DLD1 (cell line): Measurements from ENCODE around the gene ZNF609.

ENCODE experiments used
- in situ Hi-C: cut with HindIII; loops from 2 replicates; pipeline ENCODE4 v1.10.0; 2017; ENCODE audit warnings: low sequenced_read_pairs

Gene ZNF609

GRCh38 chr15:64532521-64533315 is 72.3 kb downstream of the ZNF609 start:
- in situ Hi-C loops: no loop called here

- in situ Hi-C loops: no loop called here
Measured at GRCh38 chr15:64535460-64536243, 75.3 kb downstream of the ZNF609 start.

DNA sequence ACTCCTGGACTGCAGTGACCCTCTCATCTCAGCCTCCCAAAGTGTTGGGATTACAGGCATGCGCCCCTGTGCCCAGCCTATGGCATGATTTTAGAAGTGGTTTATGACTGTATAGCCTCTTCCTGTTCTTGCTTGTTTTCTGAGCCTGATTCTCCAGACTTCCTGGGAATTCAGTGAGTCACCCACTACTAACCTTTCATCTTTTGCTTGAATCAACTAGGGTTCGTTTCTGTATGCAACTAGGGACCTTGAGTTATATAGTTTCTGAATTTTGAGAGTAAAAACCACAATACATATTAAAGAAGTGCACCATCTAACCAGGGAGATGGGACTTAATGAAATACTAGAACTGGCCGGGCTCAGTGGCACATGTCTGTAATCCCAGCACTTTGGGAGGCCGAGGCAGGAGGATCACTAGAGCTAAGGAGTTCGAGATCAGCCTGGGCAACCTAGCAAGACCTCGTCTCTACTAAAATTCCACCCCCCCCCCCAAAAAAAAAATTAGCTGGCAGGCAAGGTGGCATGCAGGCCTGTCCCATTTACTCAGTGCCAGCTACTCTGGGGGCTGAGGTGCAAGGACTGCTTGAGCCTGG is 76.0 kb downstream of the ZNF609 start:
- in situ Hi-C loops: no loop called here

- in situ Hi-C loops: no loop called here
Measured at GRCh38 chr15:64542091-64542490, 81.7 kb downstream of the ZNF609 start.

- in situ Hi-C loops: no loop called here
Measured at GRCh38 chr15:64544450-64544849, 84.1 kb downstream of the ZNF609 start.

DNA sequence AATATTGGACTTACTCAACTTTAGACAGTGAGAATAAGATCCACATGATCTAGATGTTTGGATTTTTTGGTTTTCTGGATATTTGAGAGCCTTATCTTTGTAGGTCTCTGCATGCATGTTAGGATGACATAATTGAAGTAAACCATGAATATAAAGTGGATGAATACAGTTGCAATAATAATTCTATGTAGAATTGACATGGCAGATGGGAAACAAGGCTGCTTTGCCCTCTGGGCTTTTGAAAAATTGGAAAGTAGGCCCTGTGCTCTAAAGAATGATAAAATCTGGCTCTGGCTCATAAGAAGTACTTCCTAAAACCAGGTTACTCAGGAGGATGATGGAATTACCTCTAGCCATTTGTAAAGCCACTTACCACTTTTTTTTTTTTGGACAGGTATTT is 86.9 kb downstream of the ZNF609 start:
- in situ Hi-C loops: no loop called here

DNA sequence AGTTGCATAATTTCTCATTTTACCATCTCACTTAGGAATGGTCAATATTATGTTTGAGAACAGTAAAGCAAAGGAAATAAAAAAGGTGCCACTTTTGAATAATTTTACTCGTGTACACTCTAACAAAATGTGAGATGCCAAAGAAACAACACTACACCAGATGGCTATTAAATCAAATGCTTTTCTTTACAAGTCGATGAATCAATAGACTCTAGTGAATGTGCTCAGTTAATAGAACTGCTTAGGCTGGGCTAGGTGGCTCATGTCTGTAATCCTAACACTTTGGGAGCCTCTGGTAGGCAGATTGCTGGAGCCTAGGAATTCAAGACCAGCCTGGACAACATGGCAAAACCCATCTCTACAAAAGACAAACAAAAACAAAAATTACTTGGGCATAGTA is 87.9 kb downstream of the ZNF609 start:
- in situ Hi-C loops: no loop called here

DNA sequence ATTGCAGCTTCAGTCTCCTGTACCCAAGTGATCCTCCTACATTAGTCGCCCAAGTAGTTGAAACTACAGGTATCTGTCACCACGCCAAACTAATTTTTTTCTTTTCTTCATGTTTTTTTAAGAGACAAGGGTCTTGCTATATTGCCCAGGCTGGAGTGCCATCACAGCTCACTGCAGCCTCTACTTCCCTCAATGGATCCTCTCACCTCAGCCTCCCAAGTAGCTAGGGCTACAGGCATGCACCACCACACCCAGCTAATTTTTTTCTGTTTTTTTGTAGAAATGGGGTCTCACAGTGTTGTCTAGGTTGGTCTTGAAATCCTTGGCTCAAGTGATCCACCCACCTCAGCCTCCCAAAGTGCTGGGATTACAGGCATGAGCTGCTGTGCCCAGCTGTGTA is 89.5 kb downstream of the ZNF609 start:
- in situ Hi-C loops: no loop called here

GRCh38 chr15:64552281-64552948 is 92.0 kb downstream of the ZNF609 start:
- in situ Hi-C loops: no loop called here

DNA sequence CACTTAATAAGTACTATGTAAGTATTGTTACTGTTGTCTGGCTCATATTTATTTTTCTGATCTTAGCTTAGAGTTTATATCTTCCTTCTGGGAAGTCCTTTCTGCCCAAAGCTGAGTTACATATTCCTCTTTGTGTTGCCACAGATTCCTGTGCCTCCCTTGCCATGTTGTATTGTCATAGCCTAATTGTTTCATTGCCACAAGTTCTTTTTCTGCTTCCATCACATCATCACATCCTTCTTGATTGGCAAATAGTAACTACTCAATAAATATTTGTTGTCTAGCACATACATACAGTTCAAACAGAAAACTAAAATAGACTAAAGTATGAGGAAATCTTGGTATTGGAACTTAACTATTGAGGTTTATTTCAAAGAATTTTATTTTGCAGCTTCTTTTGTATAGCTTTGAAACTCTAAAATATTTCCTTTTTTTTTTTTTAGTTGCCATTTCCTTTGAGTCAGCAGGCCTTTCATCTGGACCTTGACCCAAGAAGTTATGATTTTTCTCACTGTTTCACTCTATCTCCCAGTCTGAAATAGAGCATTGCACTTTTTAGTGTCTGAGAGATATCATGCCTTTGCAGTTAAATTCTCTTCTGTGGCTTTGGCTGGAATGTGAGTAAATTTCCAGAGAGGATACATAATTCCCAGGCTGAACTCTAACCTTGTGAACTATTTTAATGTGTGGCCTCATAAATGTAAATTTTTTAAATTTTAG is 98.2 kb downstream of the ZNF609 start:
- in situ Hi-C loops: no loop called here

DNA sequence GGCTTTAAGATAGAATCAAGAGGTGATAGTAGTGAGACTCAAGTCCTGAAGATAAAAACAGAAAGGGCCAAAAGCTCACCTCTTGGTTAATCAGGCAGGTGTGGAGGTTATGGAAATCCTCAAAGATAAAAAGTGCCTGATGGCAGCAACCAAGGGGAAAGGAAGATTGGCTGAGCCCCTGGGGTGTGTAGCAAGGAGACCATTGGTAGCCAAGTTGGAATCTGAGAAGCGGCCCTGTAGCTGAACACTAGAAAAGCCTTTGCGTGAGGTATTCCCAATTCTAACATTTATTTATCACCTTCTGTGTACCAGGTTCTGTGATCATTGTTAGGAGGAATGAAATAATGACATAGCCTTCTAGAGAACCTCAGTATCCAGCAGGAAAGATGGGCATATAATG is 98.9 kb downstream of the ZNF609 start:
- in situ Hi-C loops: no loop called here

- in situ Hi-C loops: no loop called here
Measured at GRCh38 chr15:64560501-64560900, 100.1 kb downstream of the ZNF609 start.

- in situ Hi-C loops: no loop called here
Measured at GRCh38 chr15:64560998-64561397, 100.6 kb downstream of the ZNF609 start.

DNA sequence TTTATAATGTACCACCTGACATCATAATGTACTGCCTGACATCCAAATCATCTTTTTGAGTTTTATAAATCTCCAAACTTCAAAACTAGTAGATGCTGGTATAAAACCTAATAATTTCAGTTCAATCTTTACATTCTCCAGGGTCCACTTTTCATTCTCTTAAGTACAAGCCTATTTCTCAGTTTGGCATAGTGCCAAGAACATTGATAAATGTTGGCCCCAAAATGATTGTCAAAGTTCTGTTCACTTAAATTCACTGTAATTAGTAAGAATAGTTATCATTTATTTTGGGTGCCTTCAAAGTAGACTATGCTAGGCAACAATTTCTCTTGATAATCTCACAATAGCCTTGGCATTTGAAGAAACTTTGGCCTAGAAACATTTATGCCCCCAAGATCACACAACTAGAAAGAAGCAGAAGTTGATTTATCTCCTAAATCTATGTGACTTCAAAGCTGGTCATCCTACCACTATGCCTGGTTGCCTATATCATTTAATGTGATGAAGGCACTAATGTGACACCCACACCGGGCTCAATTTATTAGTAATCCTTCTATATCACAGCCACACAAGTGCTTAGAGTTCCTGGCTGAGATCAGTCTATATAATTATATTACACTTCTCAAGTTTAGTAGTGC is 101.7 kb downstream of the ZNF609 start:
- in situ Hi-C loops: no loop called here

- in situ Hi-C loops: no loop called here
Measured at GRCh38 chr15:64566102-64566501, 105.7 kb downstream of the ZNF609 start.

DNA sequence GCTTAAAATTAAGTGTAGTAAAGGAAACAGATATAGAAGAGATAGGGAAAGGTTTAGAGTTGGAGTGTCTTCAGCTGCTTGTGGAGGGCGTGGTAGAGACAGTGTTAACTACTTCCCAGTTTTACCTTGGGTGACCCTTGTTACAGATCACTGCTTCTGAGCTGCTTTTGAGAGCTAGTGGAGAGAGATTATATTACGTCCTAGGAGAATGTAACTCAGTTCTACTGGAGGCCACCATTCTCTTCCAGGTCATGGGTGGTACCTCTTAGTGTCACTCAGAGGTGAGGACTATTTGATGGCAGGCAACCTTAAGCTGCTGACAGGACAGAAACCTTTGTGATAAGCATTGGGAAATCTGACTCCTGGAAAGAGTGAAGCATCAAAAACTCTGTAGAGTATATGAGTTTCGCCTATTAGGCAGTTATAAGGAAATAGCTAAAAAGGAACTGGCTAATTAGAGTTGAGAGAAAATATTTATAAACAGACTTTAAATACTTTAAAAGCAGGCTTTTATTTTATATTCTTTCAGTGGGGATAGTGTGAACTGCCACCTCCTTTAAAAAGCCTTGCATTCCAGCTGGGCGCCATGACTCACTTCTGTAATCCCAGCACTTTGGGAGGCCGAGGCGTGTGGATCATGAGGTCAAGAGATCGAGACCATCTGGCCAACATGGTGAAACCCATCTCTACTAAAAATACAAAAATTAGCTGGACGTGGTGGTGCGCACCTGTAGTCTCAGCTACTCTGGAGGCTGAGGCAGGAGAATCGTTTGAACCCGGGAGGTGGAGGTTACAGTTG is 106.5 kb downstream of the ZNF609 start:
- in situ Hi-C loops: no loop called here

DNA sequence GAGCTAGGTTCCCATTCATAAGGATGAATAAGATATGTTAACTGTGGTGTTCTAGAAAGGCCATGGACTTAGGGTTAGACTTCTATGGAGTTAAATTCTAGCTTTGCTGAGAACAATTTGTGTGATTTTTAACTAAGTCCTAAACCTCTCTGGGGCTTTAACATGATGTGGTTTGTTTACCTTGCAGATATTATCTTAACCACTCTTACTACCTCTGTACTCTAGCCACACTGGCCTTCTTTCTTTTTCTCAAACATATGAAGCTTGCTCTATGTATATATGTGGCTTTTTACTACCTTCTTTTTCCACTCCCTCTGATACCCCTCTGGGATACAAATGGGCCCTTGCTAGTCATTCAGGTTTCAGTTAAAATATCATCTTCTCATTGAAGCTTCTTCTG is 108.4 kb downstream of the ZNF609 start:
- in situ Hi-C loops: no loop called here

DNA sequence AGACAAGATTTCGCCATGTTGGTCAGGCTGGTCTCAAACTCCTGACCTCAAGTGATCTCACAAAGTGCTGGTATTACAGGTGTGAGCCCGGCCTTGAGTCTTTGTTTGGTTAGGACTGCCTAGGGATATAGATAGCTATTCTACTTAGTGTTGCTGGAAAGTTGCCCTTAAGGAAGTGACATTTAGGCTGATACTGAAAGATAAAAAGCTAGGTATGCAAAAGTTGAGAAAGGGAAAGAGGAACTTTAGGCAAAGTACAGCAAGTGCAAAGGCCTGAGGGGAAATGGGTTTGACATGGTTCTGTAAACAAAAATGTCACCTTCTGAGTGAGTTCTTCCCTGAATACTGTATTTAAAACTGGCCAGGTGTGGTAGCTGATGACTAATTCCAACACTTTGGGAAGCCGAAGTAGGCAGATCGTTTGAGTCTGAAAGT is 111.5 kb downstream of the ZNF609 start:
- in situ Hi-C loops: no loop called here

GRCh38 chr15:64572856-64573255 is 112.5 kb downstream of the ZNF609 start:
- in situ Hi-C loops: no loop called here
